Astrocyte (in vitro differentiated cells and primary cell): ENCODE data around the gene ADGRG6.
"Not testable (repeated sequence)": the region's sequence is repeated elsewhere in the genome, so short reads cannot be mapped to it uniquely, and the experiment has no call there.

Experiments used
- EZH2 ChIP-seq: IDR thresholded peaks from 2 replicates; pipeline ENCODE4 v1.6.1; 2012; ENCODE audit warnings: mild to moderate bottlenecking, low read length, inconsistent platforms; ENCODE audit not compliant: insufficient read depth
- TF ChIP-seq, protein P1 (sequence below): IDR thresholded peaks from 2 replicates; pipeline ENCODE4 v1.5.1; 2011; ENCODE audit warnings: low read depth, mild to moderate bottlenecking, inconsistent platforms, low read length, moderate library complexity; ENCODE audit not compliant: insufficient read depth

DNA sequence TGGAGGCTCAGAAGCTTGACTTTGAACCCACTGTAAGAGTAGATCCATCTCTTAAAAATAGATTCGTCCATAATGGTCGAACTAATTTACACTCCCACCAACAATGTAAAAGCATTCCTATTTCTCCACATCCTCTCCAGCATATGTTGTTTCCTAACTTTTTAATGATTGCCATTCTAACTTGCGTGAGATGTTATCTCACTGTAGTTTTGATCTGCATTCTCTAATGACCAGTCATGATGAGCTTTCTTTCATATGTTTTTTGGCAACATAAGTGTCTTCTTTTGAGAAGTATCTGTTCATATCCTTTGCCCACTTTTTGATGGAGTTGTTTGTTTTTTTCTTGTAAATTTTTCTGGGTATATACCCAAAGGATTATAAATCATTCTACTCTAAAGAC is 44.4 kb downstream of the ADGRG6 start:
- TF ChIP-seq, protein P1, sequence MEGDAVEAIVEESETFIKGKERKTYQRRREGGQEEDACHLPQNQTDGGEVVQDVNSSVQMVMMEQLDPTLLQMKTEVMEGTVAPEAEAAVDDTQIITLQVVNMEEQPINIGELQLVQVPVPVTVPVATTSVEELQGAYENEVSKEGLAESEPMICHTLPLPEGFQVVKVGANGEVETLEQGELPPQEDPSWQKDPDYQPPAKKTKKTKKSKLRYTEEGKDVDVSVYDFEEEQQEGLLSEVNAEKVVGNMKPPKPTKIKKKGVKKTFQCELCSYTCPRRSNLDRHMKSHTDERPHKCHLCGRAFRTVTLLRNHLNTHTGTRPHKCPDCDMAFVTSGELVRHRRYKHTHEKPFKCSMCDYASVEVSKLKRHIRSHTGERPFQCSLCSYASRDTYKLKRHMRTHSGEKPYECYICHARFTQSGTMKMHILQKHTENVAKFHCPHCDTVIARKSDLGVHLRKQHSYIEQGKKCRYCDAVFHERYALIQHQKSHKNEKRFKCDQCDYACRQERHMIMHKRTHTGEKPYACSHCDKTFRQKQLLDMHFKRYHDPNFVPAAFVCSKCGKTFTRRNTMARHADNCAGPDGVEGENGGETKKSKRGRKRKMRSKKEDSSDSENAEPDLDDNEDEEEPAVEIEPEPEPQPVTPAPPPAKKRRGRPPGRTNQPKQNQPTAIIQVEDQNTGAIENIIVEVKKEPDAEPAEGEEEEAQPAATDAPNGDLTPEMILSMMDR = not testable (repeated sequence)
- not testable (repeated sequence) for TF ChIP-seq EZH2
